HepG2 (cell line): ENCODE results near the gene APBA1.

Experiments used
- ATF7-NPFF ChIP-seq: sonication (generic); formaldehyde crosslinking; IDR thresholded peaks from 2 replicates; pipeline ENCODE4 v1.8.1; 2023; ENCODE audit warnings: mild to moderate bottlenecking, low read depth, missing genetic modification reagents, moderate library complexity
- GATAD1 ChIP-seq: IDR thresholded peaks from 2 replicates; pipeline ENCODE4 v1.6.1; 2016; ENCODE audit warnings: missing genetic modification reagents, missing compliant biosample characterization
- MZF1 ChIP-seq: sonication (generic); formaldehyde crosslinking; IDR thresholded peaks from 2 replicates; pipeline ENCODE4 v1.8.1; 2023; ENCODE audit warnings: mild to moderate bottlenecking, missing genetic modification reagents, borderline replicate concordance
- NCOR1 ChIP-seq: fragments of 200-600 bp; sonication (generic); IDR thresholded peaks from 2 replicates; pipeline ENCODE4 v1.7.0; 2017; ENCODE audit warnings: antibody characterized with exemption, low read length, borderline replicate concordance
- NFYC ChIP-seq: IDR thresholded peaks from 2 replicates; pipeline ENCODE4 v1.6.1; 2016; ENCODE audit warnings: missing genetic modification reagents, missing compliant biosample characterization
- SETDB1 ChIP-seq: sonication (generic); formaldehyde crosslinking; IDR thresholded peaks from 2 replicates; pipeline ENCODE4 v1.5.1; 2020; ENCODE audit warnings: missing genetic modification reagents, mild to moderate bottlenecking, borderline replicate concordance
- ZBTB20 ChIP-seq: sonication (generic); formaldehyde crosslinking; IDR thresholded peaks from 2 replicates; pipeline ENCODE4 v1.8.1; 2023; ENCODE audit warnings: missing genetic modification reagents, low read depth, mild to moderate bottlenecking, borderline replicate concordance
- ZNF530 ChIP-seq: sonication (generic); formaldehyde crosslinking; IDR thresholded peaks from 2 replicates; pipeline ENCODE4 v1.5.0; 2020; ENCODE audit warnings: low read depth, mild to moderate bottlenecking, missing genetic modification reagents
- TF ChIP-seq, protein P1 (sequence below): sonication (generic); formaldehyde crosslinking; IDR thresholded peaks from 2 replicates; pipeline ENCODE4 v1.9.0; 2021; ENCODE audit warnings: missing genetic modification reagents, mild to moderate bottlenecking, borderline replicate concordance

- TF ChIP-seq, protein P1, sequence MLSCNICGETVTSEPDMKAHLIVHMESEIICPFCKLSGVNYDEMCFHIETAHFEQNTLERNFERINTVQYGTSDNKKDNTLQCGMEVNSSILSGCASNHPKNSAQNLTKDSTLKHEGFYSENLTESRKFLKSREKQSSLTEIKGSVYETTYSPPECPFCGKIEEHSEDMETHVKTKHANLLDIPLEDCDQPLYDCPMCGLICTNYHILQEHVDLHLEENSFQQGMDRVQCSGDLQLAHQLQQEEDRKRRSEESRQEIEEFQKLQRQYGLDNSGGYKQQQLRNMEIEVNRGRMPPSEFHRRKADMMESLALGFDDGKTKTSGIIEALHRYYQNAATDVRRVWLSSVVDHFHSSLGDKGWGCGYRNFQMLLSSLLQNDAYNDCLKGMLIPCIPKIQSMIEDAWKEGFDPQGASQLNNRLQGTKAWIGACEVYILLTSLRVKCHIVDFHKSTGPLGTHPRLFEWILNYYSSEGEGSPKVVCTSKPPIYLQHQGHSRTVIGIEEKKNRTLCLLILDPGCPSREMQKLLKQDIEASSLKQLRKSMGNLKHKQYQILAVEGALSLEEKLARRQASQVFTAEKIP (CRISPR knock-in tag) = no peak
- no peak for TF ChIP-seq GATAD1
- TF ChIP-seq ZBTB20 (CRISPR knock-in tag) = no peak
- TF ChIP-seq ZNF530 (CRISPR knock-in tag) = no peak
- no peak for TF ChIP-seq SETDB1 (CRISPR knock-in tag)
- no peak for TF ChIP-seq NCOR1
- TF ChIP-seq NFYC (CRISPR knock-in tag) = no peak
- TF ChIP-seq MZF1 (CRISPR knock-in tag) = no peak
- no peak for TF ChIP-seq ATF7-NPFF
These were observed 107.6 kb downstream of the APBA1 start for GRCh38 chr9:69564557-69564956.
